ENCODE results near the gene CCDC71L. TPM values are rescaled to one million over a fixed set of nuclear protein-coding genes. Genes with fewer than 3 reads are reported as not detected.

The CCDC71L gene
- polyA plus RNA-seq, 1 of the 3 experiments (the other 2 are of a cell fraction) = 30.0 TPM

DNA sequence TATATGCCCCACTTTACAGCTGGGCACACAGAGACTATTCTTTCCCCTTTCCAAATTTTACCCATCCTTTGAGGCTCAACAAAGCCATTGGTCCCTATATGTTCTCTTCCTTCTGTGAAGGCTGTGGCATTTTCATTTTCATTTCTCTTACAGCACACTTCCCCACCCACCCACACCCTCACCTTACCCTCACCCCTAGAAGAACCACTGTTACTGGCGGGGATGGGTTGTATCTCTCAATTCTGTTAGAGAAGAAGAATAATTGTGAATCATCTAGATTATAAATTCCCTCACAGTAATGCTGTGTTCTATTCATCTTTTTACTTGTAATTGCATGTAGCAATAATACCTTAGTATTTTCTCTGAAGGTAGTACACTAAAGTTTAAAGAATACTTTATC, 10.2 kb upstream of the CCDC71L start:
- no peaks in the 10 kb centered on the region for H3F3A ChIP-seq (replicated peaks; ENCODE audit: insufficient read depth)
- no peak overlapping the region for H3K27ac ChIP-seq (ENCODE audit: low read depth in 2 of 2, low read length in 1 of 2)
- POLR2A ChIA-PET = no interaction called here
- no peak overlapping the region for H3K4me2 ChIP-seq
- H3K9me3 ChIP-seq = no peaks in the 10 kb centered on the region
- no peaks in the 10 kb centered on the region for H3K79me2 ChIP-seq (ENCODE audit: insufficient read depth)
- no peaks in the 10 kb centered on the region for H3K4me1 ChIP-seq (ENCODE audit: control insufficient read depth in 1 of 2, insufficient read depth in 2 of 2, low read depth in 1 of 2, low read length in 1 of 2)
- no peak overlapping the region for H3K9ac ChIP-seq
- no peaks in the 10 kb centered on the region for H3K36me3 ChIP-seq (replicated peaks in 1 of 2; ENCODE audit: control insufficient read depth in 1 of 2, insufficient read depth in 2 of 2, low read length in 1 of 2)
- H2AFZ ChIP-seq (ENCODE audit: low read depth) = no peak overlapping the region
- H3K27me3 ChIP-seq (ENCODE audit: insufficient read depth) = no peaks in the 10 kb centered on the region
- no peaks in the 10 kb centered on the region for H3K9me2 ChIP-seq
- no peak for DNase-seq
- CTCF ChIA-PET = interaction anchor here (0.9 to 3.1 kb wide), 3 partner anchors 11 to 495 kb away, joined by 3 to 23 read pairs (median 3); partner anchors contain the start of gene CCDC71L
- no peaks in the 10 kb centered on the region for H4K20me1 ChIP-seq (ENCODE audit: insufficient read depth)
- H3K4me3 ChIP-seq (ENCODE audit: low read depth in 2 of 2, low read length in 1 of 2) = no peak overlapping the region
- no peak for TF ChIP-seq RFX5 (IDR thresholded peaks at IDR 0.05; ENCODE audit: low read length)
- no peak for TF ChIP-seq CHD2 (IDR thresholded peaks at IDR 0.05; ENCODE audit: low read length, partially characterized antibody)
- no peak for TF ChIP-seq POLR2AphosphoS5 (IDR thresholded peaks at IDR 0.05; ENCODE audit: low read depth, low read length)
- no peak for TF ChIP-seq NRF1 (IDR thresholded peaks at IDR 0.05; ENCODE audit: low read depth, low read length)
- TF ChIP-seq, protein P1, sequence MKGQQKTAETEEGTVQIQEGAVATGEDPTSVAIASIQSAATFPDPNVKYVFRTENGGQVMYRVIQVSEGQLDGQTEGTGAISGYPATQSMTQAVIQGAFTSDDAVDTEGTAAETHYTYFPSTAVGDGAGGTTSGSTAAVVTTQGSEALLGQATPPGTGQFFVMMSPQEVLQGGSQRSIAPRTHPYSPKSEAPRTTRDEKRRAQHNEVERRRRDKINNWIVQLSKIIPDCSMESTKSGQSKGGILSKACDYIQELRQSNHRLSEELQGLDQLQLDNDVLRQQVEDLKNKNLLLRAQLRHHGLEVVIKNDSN (IDR thresholded peaks at IDR 0.05; ENCODE audit: borderline replicate concordance, low read depth) = no peak
- no peak for TF ChIP-seq YY1 (IDR thresholded peaks at IDR 0.05; ENCODE audit: low read depth)
- TF ChIP-seq, protein P2, sequence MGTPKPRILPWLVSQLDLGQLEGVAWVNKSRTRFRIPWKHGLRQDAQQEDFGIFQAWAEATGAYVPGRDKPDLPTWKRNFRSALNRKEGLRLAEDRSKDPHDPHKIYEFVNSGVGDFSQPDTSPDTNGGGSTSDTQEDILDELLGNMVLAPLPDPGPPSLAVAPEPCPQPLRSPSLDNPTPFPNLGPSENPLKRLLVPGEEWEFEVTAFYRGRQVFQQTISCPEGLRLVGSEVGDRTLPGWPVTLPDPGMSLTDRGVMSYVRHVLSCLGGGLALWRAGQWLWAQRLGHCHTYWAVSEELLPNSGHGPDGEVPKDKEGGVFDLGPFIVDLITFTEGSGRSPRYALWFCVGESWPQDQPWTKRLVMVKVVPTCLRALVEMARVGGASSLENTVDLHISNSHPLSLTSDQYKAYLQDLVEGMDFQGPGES (IDR thresholded peaks at IDR 0.05; ENCODE audit: low read depth, low read length) = no peak
- TF ChIP-seq NFIC (IDR thresholded peaks at IDR 0.05; ENCODE audit: borderline replicate concordance) = no peak
- WGBS (ENCODE audit: low lambda C conversion rate) = 79% methylated on average over 1 of the region's 1 CpG

DNA sequence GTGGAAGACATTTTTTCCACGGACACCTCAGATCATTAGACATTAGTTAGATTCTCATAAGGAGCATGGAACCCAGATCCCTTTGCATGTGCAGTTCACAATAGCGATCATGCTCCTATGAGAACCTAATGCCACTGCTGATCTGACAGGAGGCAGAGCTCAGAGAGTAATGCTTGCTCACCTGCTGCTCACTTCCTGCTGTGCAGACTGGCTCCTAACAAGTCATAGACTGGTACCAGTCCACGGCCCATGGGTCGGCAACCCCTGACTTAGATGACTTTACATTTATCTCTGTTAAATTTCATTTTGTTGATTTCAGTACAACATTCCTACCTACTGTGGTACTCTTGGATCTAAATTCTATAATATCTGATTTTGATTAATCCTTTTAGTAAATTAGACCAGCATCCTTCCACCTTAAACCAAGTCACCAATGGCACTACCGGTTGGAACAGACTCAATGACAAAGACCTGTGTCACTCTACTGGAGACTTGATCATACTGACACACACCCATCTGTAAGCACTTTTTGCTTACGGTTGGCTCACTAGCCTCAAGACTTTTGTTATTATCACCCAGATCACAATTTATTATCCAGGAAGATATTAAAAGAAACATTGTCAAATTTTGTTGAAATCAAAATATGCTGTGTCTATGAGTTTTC, 8.0 kb upstream of the CCDC71L start:
- Histone ChIP-seq H3K4me1 (ENCODE audit: control insufficient read depth in 1 of 2, insufficient read depth in 2 of 2, low read depth in 1 of 2, low read length in 1 of 2) (no peaks in the 10 kb centered on the region), H3F3A (replicated peaks; ENCODE audit: insufficient read depth) (no peaks in the 10 kb centered on the region), H3K9me2 (no peaks in the 10 kb centered on the region), H3K4me2 (no peak overlapping the region), H3K36me3 (replicated peaks in 1 of 2; ENCODE audit: control insufficient read depth in 1 of 2, insufficient read depth in 2 of 2, low read length in 1 of 2) (no peaks in the 10 kb centered on the region), H3K79me2 (ENCODE audit: insufficient read depth) (no peaks in the 10 kb centered on the region), H2AFZ (ENCODE audit: low read depth) (no peak overlapping the region), H3K9me3 (peaks cover 11% of the 10 kb centered on the region; the same call in 1 of the 2 replicates), H3K27me3 (ENCODE audit: insufficient read depth) (no peaks in the 10 kb centered on the region), H3K4me3 (ENCODE audit: low read depth in 2 of 2, low read length in 1 of 2) (no peak overlapping the region), H4K20me1 (ENCODE audit: insufficient read depth) (no peaks in the 10 kb centered on the region), H3K27ac (ENCODE audit: low read depth in 2 of 2, low read length in 1 of 2) (no peak overlapping the region; a peak in 1 of 4 replicates), H3K9ac (no peak overlapping the region)
- ChIA-PET CTCF (interaction anchor here (1.7 to 3.1 kb wide), 2 partner anchors 9 to 492 kb away, joined by 4 to 23 read pairs; partner anchors contain the start of gene CCDC71L), POLR2A (no interaction called here)
- TF ChIP-seq, protein P3, sequence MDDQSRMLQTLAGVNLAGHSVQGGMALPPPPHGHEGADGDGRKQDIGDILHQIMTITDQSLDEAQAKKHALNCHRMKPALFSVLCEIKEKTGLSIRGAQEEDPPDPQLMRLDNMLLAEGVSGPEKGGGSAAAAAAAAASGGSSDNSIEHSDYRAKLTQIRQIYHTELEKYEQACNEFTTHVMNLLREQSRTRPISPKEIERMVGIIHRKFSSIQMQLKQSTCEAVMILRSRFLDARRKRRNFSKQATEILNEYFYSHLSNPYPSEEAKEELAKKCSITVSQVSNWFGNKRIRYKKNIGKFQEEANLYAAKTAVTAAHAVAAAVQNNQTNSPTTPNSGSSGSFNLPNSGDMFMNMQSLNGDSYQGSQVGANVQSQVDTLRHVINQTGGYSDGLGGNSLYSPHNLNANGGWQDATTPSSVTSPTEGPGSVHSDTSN (IDR thresholded peaks at IDR 0.05) = no peak
- WGBS (ENCODE audit: low lambda C conversion rate) = 64% methylated on average over 6 of the region's 6 CpGs
- no peak for DNase-seq
